ENCODE measurements around the gene AP4B1. TPM values are rescaled to one million over a fixed set of nuclear protein-coding genes. Genes with fewer than 3 reads are reported as not detected.

AP4B1 gene
- total and polyA plus RNA-seq, 9 of the 15 experiments (the other 6 are each of a cell fraction or from before 2014, with no cell fraction given) = 15.8 to 36.5 (median 24.6) TPM

- TF ChIP-seq BRF2 (IDR thresholded peaks at IDR 0.05; ENCODE audit: borderline replicate concordance, insufficient read depth, insufficient read length) = no peak
- no peak for TF ChIP-seq NR2C1 (IDR thresholded peaks at IDR 0.05)
- TF ChIP-seq NR2C1 (tag; IDR thresholded peaks at IDR 0.05) = peak; percentile 75
- TF ChIP-seq HES1 (IDR thresholded peaks at IDR 0.05; ENCODE audit: low read depth) = peak; percentile 93
- peak; percentile 94 for TF ChIP-seq ZNF766 (CRISPR knock-in tag; conservative IDR thresholded peaks at IDR 0.05)
- TF ChIP-seq IRF2 (CRISPR knock-in tag; IDR thresholded peaks at IDR 0.05) = no peak
- no peak for TF ChIP-seq NFYB (IDR thresholded peaks at IDR 0.05; ENCODE audit: extremely low read depth, insufficient read length)
- no peak for TF ChIP-seq ZNF12 (CRISPR knock-in tag; IDR thresholded peaks at IDR 0.05)
- TF ChIP-seq HMGN3 (IDR thresholded peaks at IDR 0.05; ENCODE audit: borderline replicate concordance, extremely low read depth, insufficient read length, low read depth, low read length) = peak; percentile 62
- 0 out of 4 replicates have a peak, but pooled peaks of 1 of the 2 experiments have one; percentile 68 for TF ChIP-seq ETV6 (IDR thresholded peaks at IDR 0.05; ENCODE audit: borderline replicate concordance in 1 of 2, low read depth in 2 of 2, low read length in 1 of 2)
- no peak for TF ChIP-seq ETV6 (CRISPR knock-in tag; IDR thresholded peaks at IDR 0.05; ENCODE audit: borderline replicate concordance)
- TF ChIP-seq RB1 (IDR thresholded peaks at IDR 0.05; ENCODE audit: low read depth) = peak; percentile 69; the same call in 1 of the 2 replicates
- no peak for TF ChIP-seq ZNF57 (CRISPR knock-in tag; IDR thresholded peaks at IDR 0.05)
- TF ChIP-seq FOSL1 (tag; conservative IDR thresholded peaks at IDR 0.05) = peak; percentile 76
- TF ChIP-seq POLR2B (IDR thresholded peaks at IDR 0.05; ENCODE audit: low read depth, partially characterized antibody) = peak; percentile 22
- no peak for TF ChIP-seq SRSF3 (IDR thresholded peaks at IDR 0.05; ENCODE audit: insufficient read depth, low read length)
- TF ChIP-seq SRSF7 (optimal IDR thresholded peaks at IDR 0.05; ENCODE audit: low read depth, low read length) = no peak
- TF ChIP-seq SLC30A9 (CRISPR knock-in tag; IDR thresholded peaks at IDR 0.05) = no peak
- peak; percentile 90 for TF ChIP-seq ZBTB2 (IDR thresholded peaks at IDR 0.05)
- 0 out of 2 replicates have a peak, but pooled peaks have one; percentile 32 for TF ChIP-seq XRCC5 (IDR thresholded peaks at IDR 0.05; ENCODE audit: low read depth, low read length)
- no peak for TF ChIP-seq CCAR2 (IDR thresholded peaks at IDR 0.05; ENCODE audit: low read depth, low read length)
- TF ChIP-seq, protein P1, sequence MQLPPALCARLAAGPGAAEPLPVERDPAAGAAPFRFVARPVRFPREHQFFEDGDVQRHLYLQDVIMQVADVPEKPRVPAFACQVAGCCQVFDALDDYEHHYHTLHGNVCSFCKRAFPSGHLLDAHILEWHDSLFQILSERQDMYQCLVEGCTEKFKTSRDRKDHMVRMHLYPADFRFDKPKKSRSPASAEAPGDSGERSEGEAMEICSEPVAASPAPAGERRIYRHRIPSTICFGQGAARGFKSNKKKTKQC (CRISPR knock-in tag; IDR thresholded peaks at IDR 0.05) = no peak
- TF ChIP-seq CBX2 (IDR thresholded peaks at IDR 0.05; ENCODE audit: insufficient read depth, low read length, poor library complexity, severe bottlenecking) = no peak
- peak; percentile 99 for TF ChIP-seq LEF1 (IDR thresholded peaks at IDR 0.05)
- 0 out of 2 replicates have a peak, but pooled peaks have one; percentile 52 for TF ChIP-seq ZC3H11A (IDR thresholded peaks at IDR 0.05; ENCODE audit: low read depth, low read length)
These were observed 9.5 kb upstream of the AP4B1 start (continued) for GRCh38 chr1:113913887-113914664.

Measured in K562 (cell line).